ENCODE results near the gene IER5L.
"Not testable (repeated sequence)": the region's sequence is repeated elsewhere in the genome, so short reads cannot be mapped to it uniquely, and the experiment has no call there.

Gene IER5L

GRCh38 chr9:129163198-129163670 is 14.8 kb downstream of the IER5L start:
- in situ Hi-C loops (cut with MboI; ENCODE audit: low sequenced_read_pairs), result not testable (repeated sequence)

- in situ Hi-C loops (cut with MboI; ENCODE audit: low sequenced_read_pairs), result no loop called here
Observed at GRCh38 chr9:129162497-129163197, 15.4 kb downstream of the IER5L start.

DNA sequence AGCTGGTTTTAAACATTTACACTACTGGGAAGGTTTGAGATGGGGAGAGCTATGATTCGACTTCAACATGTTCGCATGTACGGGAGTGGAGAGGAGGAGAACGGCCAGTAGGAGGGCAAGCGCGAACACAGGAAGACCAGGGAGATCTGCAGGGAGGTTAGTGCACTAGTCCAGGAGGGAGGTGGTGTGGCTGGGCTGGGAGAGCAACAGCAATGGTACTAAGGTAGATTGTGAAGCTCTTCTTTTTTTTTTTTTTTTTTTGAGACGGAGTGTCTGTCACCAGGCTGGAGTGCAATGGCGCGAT is 16.6 kb downstream of the IER5L start:
- in situ Hi-C loops (cut with MboI; ENCODE audit: low sequenced_read_pairs), result no loop called here

- in situ Hi-C loops (cut with MboI; ENCODE audit: low sequenced_read_pairs), result no loop called here
Observed at GRCh38 chr9:129160712-129161533, 17.1 kb downstream of the IER5L start.

DNA sequence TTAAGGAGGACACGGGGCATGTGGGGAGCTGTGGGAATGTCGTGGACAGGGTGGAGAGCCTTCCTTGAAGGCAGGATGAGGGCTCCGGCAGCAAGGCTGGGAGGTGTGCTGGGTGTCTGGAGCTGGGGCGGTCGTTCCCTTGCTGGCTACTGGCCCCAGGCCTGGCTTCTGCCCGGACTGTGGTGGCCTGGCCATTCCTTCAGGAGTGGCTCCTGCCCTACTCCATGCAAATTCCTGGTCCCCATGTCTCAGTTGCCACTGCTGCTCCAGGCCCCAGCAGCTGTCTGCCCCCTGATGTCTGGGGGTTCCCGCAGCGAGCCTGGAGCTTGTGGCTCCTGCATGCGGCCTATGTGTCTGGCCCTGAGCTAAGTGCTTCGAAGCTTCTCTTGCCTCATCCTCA is 21.9 kb downstream of the IER5L start:
- in situ Hi-C loops (cut with MboI; ENCODE audit: low sequenced_read_pairs), result no loop called here

DNA sequence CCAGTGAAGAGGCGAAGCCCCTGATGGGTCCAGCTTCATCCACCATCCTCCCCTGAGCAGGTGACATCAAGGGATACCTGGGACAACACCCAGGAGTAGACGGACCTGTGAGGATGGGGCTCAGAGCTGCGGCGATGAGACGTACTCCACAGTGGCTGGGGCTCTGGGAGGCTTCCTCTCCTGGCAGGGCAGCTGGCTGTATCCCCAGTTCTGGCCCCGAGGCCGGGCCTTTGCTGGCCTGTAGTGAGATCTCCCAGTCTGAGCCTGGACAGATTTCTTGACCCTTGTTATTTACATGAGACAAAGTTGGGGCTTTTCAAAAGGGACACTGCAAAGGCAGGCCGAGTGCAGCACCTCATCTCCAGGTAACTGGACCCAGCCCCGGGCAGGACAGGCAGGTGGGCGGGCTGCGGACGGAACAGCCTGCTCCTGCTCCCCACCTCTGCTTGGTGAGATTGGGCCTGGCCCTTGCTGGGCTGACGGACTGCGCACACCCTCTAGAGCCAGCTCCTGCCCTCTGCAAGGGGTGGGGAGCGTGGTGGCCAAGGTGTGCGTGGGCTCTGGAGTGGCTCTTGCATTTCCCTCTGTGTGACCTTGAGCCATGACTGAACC is 23.1 kb downstream of the IER5L start:
- in situ Hi-C loops (cut with MboI; ENCODE audit: low sequenced_read_pairs), result no loop called here

DNA sequence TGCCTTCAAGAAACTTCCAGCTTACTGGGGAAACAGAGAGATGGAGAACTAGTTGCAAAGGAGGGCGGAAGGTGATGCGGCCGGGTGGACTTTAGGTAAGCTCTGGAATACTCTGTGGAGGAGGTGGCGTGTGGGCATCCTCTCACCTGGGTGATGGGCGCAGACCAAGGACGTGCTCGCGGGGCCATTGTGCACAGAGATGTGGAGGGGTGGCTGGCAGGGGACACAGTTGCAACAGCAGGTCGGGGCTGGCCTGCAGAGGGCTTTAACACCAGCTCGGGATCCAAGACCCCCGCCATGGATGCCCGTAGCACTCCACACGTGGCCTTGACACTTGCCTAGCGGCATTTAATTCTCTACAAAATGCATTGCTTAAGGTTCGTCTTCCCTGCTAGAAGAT is 26.6 kb downstream of the IER5L start:
- in situ Hi-C loops (cut with MboI; ENCODE audit: low sequenced_read_pairs), result no loop called here

DNA sequence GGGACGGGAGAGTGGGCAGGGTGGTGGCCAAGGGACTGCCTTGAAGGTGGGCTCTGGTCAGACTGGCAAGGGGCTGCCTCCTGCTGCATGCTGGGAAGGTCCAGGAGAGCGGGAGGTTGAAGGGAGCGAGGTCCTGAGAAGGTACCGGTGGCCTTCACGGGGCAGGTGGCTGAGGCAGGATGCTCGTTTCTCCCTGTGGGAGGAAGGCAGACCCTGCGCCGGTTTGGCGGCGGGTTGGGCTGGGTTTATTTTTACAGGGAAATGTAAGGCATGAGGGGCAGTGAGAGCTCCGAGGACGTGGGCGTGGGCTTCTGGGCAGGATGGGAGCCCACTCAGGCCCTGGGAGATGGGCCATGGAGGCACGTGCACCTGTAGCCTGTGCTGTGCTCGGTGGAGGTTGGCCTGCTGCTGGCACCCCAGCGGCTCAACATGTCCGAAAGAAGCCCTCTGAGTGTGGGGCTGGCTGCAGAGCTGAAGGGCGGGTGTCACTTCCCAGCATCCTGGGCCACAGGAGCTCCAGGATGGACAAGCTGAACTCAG is 27.3 kb downstream of the IER5L start:
- in situ Hi-C loops (cut with MboI; ENCODE audit: low sequenced_read_pairs), result no loop called here

DNA sequence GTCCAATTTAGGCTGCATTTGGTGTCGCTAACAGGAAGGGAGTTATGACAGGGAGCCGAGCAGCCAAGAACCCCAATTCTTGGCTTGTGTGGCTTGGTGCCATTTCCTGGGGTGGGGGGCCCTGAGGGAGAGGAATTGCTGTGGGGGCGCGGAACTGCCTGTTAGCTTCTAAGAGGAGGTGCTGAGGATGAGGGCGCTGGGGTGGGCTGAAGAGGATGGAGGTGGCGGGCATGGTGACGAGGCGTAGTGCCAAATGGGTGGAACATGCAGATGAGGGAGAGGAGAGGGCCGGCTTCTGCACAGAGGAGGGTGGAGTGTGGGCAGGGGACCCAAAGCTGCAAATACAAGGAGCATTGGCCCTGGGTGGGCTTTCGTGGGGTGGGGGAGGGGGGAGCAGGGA is 27.9 kb downstream of the IER5L start:
- in situ Hi-C loops (cut with MboI; ENCODE audit: low sequenced_read_pairs), result no loop called here

- in situ Hi-C loops (cut with MboI; ENCODE audit: low sequenced_read_pairs), result loop anchor here (25.0 kb wide), 1 partner anchor 463 kb away; the partner anchor contains the start of gene C9orf50
Observed at GRCh38 chr9:129149442-129149841, 28.6 kb downstream of the IER5L start.

DNA sequence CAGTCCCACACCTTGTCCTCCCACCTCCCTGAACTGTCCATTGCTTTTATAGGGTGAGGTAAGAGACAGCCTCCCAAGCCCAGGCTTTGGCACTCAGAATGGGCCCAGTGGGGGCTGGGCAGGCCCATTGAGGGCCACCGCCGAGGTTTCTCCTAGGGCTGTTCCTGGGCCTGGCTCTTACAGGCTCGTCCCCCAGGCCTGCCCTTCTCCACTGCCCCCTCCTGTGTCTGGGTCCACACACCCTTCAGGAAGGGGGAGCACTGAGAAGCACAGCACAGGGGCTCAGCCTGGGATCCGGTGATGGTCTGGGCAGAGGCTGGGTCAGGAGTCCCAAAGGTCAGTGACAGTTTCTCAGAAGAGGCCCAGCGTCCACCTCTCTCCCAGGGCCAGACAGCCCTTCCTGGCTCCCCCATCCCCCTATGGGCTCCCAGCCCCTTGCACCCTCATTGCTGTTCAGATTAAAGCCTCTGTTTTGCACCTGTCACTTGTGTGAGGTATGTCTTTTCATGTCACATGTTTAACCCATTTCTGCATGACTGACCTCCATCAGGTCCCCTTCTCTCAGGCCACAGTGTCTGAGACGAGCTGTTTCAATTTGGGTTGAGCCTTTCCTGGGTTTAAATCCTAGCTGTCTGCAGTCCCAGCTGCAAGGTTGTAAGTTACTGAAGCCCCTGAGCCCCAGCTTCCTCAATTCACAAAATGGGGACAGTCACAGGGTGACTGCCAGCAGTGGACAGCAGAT is 29.4 kb downstream of the IER5L start:
- in situ Hi-C loops (cut with MboI; ENCODE audit: low sequenced_read_pairs), result loop anchor here (25.0 kb wide), 1 partner anchor 464 kb away; the partner anchor contains the start of gene C9orf50

DNA sequence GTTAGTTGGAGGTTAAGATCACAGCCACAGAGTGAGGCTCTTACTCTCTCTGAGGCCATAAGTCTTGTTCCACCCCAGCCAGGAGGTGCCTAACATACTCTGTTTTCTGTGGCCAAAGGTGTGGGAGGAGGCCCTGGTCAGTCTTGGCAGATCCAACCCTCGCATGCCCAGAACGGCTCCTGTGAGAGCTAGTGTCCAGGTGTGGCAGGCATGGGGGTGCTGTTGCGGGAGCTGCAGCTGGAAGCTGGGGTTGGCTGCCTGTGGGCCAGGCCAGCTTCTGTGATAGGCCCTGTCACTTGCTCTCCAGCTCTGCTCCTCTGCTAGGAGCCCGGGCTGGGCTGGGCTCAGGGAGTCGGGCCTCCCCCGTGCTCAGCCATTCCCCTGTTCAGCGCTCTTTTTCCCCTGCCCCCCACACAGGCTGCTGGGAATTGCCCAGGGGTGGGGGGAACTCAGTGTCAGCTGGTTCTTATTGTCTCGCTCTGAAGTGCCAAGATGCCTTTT is 31.6 kb downstream of the IER5L start:
- in situ Hi-C loops (cut with MboI; ENCODE audit: low sequenced_read_pairs), result loop anchor here (25.0 kb wide), 1 partner anchor 466 kb away; the partner anchor contains the start of gene C9orf50

DNA sequence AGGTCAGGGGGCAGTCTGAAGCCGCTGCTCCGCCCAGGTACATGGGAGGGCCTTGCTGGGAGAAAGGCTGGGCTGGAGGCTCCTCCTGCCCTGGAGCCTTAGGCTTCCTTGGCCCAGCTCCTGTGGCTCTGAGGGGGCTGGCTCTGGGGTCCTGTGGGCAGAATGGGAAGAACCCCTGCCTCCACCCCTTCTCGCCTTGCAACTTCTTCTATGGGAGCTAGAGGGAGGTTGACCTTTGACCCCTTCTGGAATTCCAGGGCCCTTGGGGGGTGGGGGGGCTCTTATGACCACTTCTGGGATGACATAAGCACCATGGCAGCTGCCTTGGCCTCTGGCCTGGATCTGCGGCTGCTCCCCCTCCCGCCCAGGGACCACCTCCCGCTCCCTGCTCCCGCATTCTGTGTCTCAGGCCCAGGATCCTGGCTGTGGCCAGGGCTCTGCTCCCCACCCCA is 32.2 kb downstream of the IER5L start:
- in situ Hi-C loops (cut with MboI; ENCODE audit: low sequenced_read_pairs), result loop anchor here (25.0 kb wide), 1 partner anchor 466 kb away; the partner anchor contains the start of gene C9orf50

- in situ Hi-C loops (cut with MboI; ENCODE audit: low sequenced_read_pairs), result loop anchor here (25.0 kb wide), 1 partner anchor 467 kb away; the partner anchor contains the start of gene C9orf50
Observed at GRCh38 chr9:129145316-129145715, 32.7 kb downstream of the IER5L start.

DNA sequence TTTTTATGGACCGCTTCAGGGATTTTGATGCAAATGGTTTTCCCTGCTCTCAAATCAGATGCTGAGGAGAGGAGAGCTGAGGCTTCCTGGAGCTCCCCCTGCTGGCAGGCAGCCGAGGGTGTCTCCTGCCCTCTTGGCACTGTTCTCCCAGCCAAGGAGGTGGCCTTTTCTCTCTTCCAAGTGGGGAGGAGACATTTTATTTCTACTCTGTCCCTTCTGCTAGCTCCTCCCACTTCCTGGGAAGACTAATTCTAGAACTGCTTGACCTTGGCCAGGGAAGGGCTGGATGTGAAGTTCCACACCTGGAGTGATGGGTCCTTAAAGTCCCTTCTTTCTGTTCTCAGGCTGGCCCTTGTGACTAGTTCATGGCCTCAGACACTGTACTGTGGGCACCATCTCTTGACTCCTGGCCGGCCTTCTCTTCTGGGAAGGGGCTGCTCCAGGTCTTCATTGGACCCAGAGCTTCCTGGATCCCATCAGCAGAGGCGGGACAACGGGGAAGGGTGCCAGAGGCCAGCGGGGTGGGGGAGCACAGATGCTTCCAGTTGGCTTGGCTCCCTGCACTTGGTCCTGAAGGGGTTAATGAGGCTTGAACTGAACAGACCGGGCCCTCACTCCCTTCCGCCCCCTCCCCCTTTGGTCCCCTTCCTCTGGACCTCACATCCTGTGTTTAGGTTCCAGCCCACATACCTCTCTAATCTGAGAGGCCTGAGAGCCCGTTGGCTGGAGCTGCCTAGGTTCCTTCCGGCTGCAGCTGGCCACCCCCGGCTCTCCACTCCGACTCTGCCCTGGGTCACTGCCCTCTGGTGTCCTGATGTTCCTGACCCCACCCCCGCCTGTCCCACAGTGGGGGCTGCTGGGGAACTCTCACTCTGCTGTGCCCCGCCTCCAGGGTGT is 34.8 kb downstream of the IER5L start:
- in situ Hi-C loops (cut with MboI; ENCODE audit: low sequenced_read_pairs), result loop anchor here (25.0 kb wide), 1 partner anchor 469 kb away; the partner anchor contains the start of gene C9orf50

DNA sequence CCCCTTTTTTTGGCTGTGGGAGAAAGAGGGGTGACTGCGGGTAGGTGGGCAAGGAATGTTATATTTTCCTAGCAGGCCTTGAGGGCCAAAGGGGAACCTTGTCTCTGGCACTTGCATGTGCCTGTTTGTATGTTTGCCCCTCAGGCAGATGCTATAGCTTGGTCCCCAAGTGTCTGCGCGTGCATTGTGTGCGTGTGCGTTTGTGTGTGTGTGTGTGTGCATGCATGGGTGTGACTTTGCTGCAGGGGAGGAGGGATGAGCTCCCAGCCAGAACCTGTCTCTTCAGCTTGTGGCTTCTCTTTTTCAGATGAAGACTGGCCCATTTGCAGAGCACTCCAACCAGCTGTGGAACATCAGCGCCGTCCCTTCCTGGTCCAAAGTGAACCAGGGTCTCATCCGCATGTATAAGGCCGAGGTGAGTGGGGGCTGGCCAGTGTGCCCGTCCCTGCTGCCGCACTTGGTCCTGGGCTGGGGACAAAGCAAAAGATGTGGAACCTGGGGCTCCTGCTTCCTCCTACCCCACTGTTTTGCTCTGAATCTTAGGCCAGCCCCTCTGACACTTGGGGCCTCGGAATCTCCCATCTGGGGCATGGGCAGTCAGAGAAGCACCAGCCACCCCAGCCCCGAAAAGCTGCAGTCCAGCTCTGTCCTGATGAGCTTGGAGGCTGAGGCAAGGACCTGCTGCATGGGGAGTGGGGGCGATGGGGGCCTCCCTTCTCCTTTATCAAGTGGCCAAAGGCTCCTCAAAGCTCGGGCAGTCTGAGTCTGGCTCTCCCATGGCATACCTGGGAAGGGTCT is 35.7 kb downstream of the IER5L start:
- in situ Hi-C loops (cut with MboI; ENCODE audit: low sequenced_read_pairs), result loop anchor here (25.0 kb wide), 1 partner anchor 470 kb away; the partner anchor contains the start of gene C9orf50

DNA sequence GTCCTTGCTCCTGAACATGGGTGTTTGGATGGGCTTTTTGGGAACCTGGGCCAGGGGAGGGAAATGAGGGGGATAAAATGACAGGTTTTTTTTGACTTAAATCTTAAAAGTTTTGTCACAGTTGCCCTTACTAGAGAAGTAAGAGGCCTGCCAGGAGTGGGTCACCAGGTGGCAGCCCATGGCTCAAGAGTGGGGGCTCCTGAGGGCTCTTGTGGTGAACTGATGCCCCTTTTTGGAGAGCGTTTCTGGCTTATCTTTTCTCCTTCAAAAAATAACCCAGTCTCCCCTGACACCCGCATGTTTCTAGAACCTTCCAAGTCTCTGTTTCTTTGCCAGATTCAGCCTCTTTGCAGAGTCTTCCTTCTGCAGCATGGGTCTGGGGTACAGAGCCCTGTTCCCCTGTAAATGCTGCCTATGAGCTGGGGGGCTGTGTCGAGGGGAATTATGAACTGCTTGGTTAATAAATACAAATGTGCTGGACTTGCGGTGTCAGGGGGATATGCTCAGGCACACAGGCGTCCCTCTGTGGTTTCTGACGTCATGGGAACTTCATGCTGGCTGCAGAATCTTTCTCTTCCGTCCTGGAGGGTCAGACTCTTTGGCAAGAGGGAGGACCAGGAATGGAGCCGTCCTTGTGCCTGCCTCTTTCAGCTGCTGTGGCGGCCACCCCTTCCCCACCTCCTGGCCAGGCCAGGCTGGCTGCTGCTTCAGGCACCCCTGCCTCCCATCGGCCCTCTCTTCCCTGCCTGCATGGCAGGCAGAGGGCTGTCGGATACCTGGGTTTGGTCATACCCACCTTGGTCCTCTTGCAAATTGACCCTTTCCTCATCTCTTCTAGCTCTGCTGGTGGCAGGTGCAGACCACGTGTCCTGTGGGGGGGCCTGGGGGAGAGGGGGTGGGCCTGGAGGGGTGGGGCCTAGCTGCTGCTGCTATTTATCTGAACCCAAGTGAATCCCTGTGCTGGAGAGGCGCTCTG is 36.7 kb downstream of the IER5L start:
- in situ Hi-C loops (cut with MboI; ENCODE audit: low sequenced_read_pairs), result loop anchor here (25.0 kb wide), 1 partner anchor 471 kb away; the partner anchor contains the start of gene C9orf50

Data from hTERT RPE-1 (cell line).